Upper lobe of left lung (tissue), 6 donors: ENCODE measurements around the gene LTBP2. TPM values are rescaled to one million over a fixed set of nuclear protein-coding genes. Genes with fewer than 3 reads are reported as not detected.

ENCODE experiments used
- ATAC-seq, 2 donors: fragments of 200-7000 bp; cut with Tn5 transposase; one replicate each; pipeline ENCODE4 v1.9.1; 2022; ENCODE audit warnings: mild to moderate bottlenecking in 2 of 2, moderate library complexity in 2 of 2; ENCODE audit not compliant: low FRiP score in 2 of 2
- DNase-seq, 2 donors: peaks; one replicate each; pipeline ENCODE4 v3.0.0-alpha.2; 2019 to 2020
- H3K27ac ChIP-seq, 4 donors: fragments of 200-600 bp; sonication (generic); one replicate each; pipeline ENCODE4 v1.5.1; 2016 to 2019
- H3K27me3 ChIP-seq, 4 donors: fragments of 200-600 bp; sonication (generic); one replicate each; pipeline ENCODE4 v1.5.1; 2017 to 2019
- H3K36me3 ChIP-seq, 4 donors: fragments of 200-600 bp; sonication (generic); one replicate each; pipeline ENCODE4 v1.5.1; 2016 to 2019
- H3K4me1 ChIP-seq, 4 donors: fragments of 200-600 bp; sonication (generic); one replicate each; pipeline ENCODE4 v1.5.1; 2018 to 2019
- H3K4me3 ChIP-seq, 4 donors: fragments of 200-600 bp; sonication (generic); one replicate each; pipeline ENCODE4 v1.5.1; 2017 to 2019; ENCODE audit warnings: mild to moderate bottlenecking in 2 of 4, moderate library complexity in 1 of 4
- H3K9me3 ChIP-seq, 4 donors: fragments of 200-600 bp; sonication (generic); one replicate each; pipeline ENCODE4 v1.5.1; 2018 to 2019
- CTCF ChIP-seq, 6 experiments: fragments of 450-650 bp in 4 of 6; fragments of 200-600 bp in 2 of 6; sonication (generic) in 2 of 6; IDR thresholded peaks; one replicate each; pipeline ENCODE4 v1.5.1; 2016 to 2019; ENCODE audit warnings: antibody characterized with exemption in 6 of 6
- EP300 ChIP-seq, 4 donors: sonication (generic); formaldehyde crosslinking; IDR thresholded peaks; one replicate each; pipeline ENCODE4 v1.5.1; 2017; ENCODE audit warnings: antibody characterized with exemption in 4 of 4, control low read depth in 2 of 4
- POLR2A ChIP-seq, 4 donors: fragments of 450-650 bp; IDR thresholded peaks; one replicate each; pipeline ENCODE4 v1.5.1; 2016 to 2017; ENCODE audit warnings: antibody characterized with exemption in 4 of 4, mild to moderate bottlenecking in 2 of 4
- POLR2AphosphoS5 ChIP-seq, 2 donors: sonication (generic); formaldehyde crosslinking; IDR thresholded peaks; one replicate each; pipeline ENCODE4 v1.5.1; 2017; ENCODE audit warnings: antibody characterized with exemption in 2 of 2
- WGBS, 2 donors: methylation state at CpG; one replicate each; pipeline ENCODE4 v1.1.5; 2017 to 2018; 5-methylcytosine and 5-hydroxymethylcytosine counted together
- total RNA-seq, 6 donors: library from RNA; depleted of rRNA in 4 of 6; stranded (reverse); fragments of >200 nt in 4 of 6; gene quantifications; one replicate each; pipeline versions ENCODE4 v1.1.0 to v1.2.1, GENCODE V29; 2016 to 2021
- donor health status: DM: no; HTN: no; CAD: no; lungs with moderate emphysema.
- donor health status: DM: no; HTN: yes; CAD: no; lungs with severe emphysema.

Gene LTBP2
- total RNA-seq, 6 donors from 2014 or later = 19.7 to 136 (median 77.6) TPM

GRCh38 chr14:74578479-74578878 lies 33.6 kb downstream of the LTBP2 start:
- DNase-seq = no peak

DNA sequence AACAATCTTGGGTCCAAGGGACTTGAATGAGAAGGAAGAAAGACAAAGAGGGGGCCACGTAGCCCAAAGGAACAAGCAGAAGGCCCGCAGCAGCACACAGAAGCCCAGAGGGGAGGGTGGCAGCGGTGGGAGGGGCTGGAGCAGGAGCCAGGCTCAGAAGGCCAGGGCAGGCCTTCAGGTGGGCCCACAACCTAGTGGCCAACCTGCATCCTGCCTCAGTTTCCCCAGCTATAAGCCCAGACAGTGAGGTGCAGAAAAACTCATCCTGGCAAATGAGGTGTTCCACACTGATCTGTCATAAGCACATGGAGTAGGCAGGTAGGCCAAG lies 34.1 kb downstream of the LTBP2 start:
- no peak overlapping the region for H3K4me3 ChIP-seq
- no peaks in the 10 kb centered on the region for H3K36me3 ChIP-seq
- 96 to 100% methylated on average over 3 of the region's 3 CpGs for WGBS, 2 donors
- DNase-seq (no peak), ATAC-seq (no peak)
- H3K4me1 ChIP-seq = peaks cover 18 to 38% (median 23%) of the 10 kb centered on the region in 4 donors
- peak overlapping the region in 2 of 4 donors; percentile 26 to 49 for H3K27ac ChIP-seq
- H3K9me3 ChIP-seq = no peaks in the 10 kb centered on the region
- no peaks in the 10 kb centered on the region for H3K27me3 ChIP-seq
- TF ChIP-seq EP300 (IDR thresholded peaks at IDR 0.05) = no peak
- TF ChIP-seq CTCF (IDR thresholded peaks at IDR 0.05) = no peak
- TF ChIP-seq POLR2A (IDR thresholded peaks at IDR 0.05) = no peak
- no peak for TF ChIP-seq POLR2AphosphoS5 (IDR thresholded peaks at IDR 0.05)

More at GRCh38 chr14:74578479-74578878, 33.6 kb downstream of the LTBP2 start:
- H3K4me1 ChIP-seq = peaks cover 18 to 32% (median 21%) of the 10 kb centered on the region in 4 donors
- no peaks in the 10 kb centered on the region for H3K27me3 ChIP-seq
- H3K4me3 ChIP-seq = no peak overlapping the region
- TF ChIP-seq POLR2A (IDR thresholded peaks at IDR 0.05) (no peak), POLR2AphosphoS5 (IDR thresholded peaks at IDR 0.05) (no peak), EP300 (IDR thresholded peaks at IDR 0.05) (no peak), CTCF (IDR thresholded peaks at IDR 0.05) (no peak)
- 88 to 91% methylated on average over 2 to 5 of the region's 5 CpGs for WGBS, 2 donors
- H3K27ac ChIP-seq = peak overlapping the region in 1 of 4 donors; percentile 44
- ATAC-seq = no peak
- no peaks in the 10 kb centered on the region for H3K36me3 ChIP-seq
- no peaks in the 10 kb centered on the region for H3K9me3 ChIP-seq

DNA sequence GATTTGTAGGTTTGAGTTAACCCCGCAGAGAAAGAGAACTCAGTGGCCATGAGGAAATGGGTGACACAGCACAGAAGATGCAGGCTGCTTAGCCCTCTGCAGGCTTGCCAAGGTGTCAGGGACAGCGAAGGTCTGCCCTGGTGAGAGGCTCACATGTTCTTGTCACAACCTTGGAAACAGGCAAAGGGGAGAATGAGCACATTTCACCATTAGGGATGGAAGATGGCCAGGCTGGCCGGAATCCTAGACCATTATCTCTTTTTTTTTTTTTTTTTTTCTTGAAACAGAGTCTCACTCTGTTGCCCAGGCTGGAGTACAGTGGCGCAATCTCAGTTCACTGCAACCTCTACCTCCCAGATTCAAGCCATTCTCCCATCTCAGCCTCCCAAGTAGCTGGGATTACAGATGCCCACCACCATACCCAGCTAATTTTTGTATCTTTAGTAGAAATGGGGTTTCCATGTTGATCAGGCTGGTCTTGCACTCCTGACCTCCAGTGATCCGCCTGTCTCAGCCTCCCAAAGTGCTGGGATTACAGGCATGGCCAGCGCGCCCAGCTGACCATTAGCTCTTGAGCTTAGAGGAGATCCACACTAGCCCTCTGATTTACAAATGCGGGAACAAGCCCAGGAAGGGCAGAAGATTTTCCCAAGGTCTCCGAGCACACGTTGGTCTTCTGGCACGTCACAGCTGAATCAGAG lies 34.6 kb downstream of the LTBP2 start:
- TF ChIP-seq POLR2A (IDR thresholded peaks at IDR 0.05) = no peak
- TF ChIP-seq EP300 (IDR thresholded peaks at IDR 0.05) = no peak
- peak in 1 of 2 donors; percentile 70 for TF ChIP-seq POLR2AphosphoS5 (IDR thresholded peaks at IDR 0.05)
- TF ChIP-seq CTCF (IDR thresholded peaks at IDR 0.05) = no peak
- DNase-seq (no peak), ATAC-seq (peak in 1 of 2 donors; percentile 54)
- 88% methylated on average over 11 of the region's 11 CpGs for WGBS, 2 donors
- Histone ChIP-seq H3K27me3 (no peaks in the 10 kb centered on the region), H3K27ac (peak overlapping the region; percentile 8 to 79 (median 38)), H3K4me3 (no peak overlapping the region), H3K36me3 (no peaks in the 10 kb centered on the region), H3K9me3 (no peaks in the 10 kb centered on the region), H3K4me1 (peaks cover 18 to 37% (median 26%) of the 10 kb centered on the region in 4 donors)

DNA sequence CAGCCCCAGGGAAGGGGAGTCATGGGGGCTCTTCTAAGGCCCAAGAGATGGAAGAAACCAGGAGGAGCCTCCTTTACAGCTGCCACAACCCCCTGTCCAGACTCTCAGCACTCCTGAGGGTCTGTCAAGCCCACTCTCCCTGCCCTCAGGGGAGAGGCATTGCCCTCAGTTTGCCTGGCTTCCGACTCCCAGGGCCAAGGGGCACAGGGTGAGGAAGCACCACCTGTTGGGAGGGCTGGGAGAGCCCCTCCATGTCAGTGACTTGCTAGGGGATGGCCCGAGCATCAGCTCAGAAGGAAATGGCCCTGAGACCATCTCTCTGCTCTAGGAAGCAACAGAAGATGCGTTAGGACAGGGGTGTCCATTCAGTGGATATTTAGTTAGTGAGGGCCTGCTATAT lies 36.1 kb downstream of the LTBP2 start:
- 92 to 95% methylated on average over 2 to 3 of the region's 3 CpGs for WGBS, 2 donors
- Histone ChIP-seq H3K4me1 (peaks cover 32 to 47% (median 35%) of the 10 kb centered on the region in 4 donors), H3K9me3 (no peaks in the 10 kb centered on the region)

More for the DNA sequence above, 36.1 kb downstream of the LTBP2 start:
- TF ChIP-seq EP300 (IDR thresholded peaks at IDR 0.05) = no peak
- no peak for TF ChIP-seq POLR2A (IDR thresholded peaks at IDR 0.05)
- TF ChIP-seq CTCF (IDR thresholded peaks at IDR 0.05) = no peak
- no peak for TF ChIP-seq POLR2AphosphoS5 (IDR thresholded peaks at IDR 0.05)
- Histone ChIP-seq H3K4me3 (no peak overlapping the region), H3K27ac (peak overlapping the region; percentile 25 to 79 (median 51)), H3K36me3 (no peaks in the 10 kb centered on the region), H3K27me3 (no peaks in the 10 kb centered on the region)
- DNase-seq (no peak), ATAC-seq (no peak)
